Measurements from ENCODE around the gene ELMO1. TPM values are rescaled to one million over a fixed set of nuclear protein-coding genes. Genes with fewer than 3 reads are reported as not detected.

The ELMO1 gene
- total and polyA plus RNA-seq, 12 donors, result 7.5 to 46.8 (median 14.9) TPM

GRCh38 chr7:37342688-37343471 lies 105.8 kb downstream of the ELMO1 start:
- Histone ChIP-seq H3K4me3 (peak overlapping the region in 1 of 4 donors; percentile 6), H3K27ac (peak overlapping the region in 3 of 5 donors; percentile 21 to 79 (median 39)), H3K27me3 (no peaks in the 10 kb centered on the region), H3K36me3 (replicated peaks in 1 of 2) (no peaks in the 10 kb centered on the region), H3K9me3 (replicated peaks in 1 of 3) (no peaks in the 10 kb centered on the region), H3K4me1 (replicated peaks in 1 of 2) (no peaks in the 10 kb centered on the region)
- intact Hi-C loops (cut with DNase I), result no loop called here
- 54 to 64% (median 60%) methylated on average over 15 to 16 of the region's 16 CpGs for WGBS, 4 donors
- TF ChIP-seq POLR2A (IDR thresholded peaks at IDR 0.05), result no peak
- TF ChIP-seq, protein P1, sequence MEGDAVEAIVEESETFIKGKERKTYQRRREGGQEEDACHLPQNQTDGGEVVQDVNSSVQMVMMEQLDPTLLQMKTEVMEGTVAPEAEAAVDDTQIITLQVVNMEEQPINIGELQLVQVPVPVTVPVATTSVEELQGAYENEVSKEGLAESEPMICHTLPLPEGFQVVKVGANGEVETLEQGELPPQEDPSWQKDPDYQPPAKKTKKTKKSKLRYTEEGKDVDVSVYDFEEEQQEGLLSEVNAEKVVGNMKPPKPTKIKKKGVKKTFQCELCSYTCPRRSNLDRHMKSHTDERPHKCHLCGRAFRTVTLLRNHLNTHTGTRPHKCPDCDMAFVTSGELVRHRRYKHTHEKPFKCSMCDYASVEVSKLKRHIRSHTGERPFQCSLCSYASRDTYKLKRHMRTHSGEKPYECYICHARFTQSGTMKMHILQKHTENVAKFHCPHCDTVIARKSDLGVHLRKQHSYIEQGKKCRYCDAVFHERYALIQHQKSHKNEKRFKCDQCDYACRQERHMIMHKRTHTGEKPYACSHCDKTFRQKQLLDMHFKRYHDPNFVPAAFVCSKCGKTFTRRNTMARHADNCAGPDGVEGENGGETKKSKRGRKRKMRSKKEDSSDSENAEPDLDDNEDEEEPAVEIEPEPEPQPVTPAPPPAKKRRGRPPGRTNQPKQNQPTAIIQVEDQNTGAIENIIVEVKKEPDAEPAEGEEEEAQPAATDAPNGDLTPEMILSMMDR (IDR thresholded peaks at IDR 0.05), result no peak
- DNase-seq, result peak in 2 of 7 donors; percentile 16 to 21

- 65 to 81% (median 77%) methylated on average over 8 of the region's 8 CpGs for WGBS, 4 donors
- H3K4me3 ChIP-seq, result peak overlapping the region in 1 of 4 donors; percentile 6
- no peaks in the 10 kb centered on the region for H3K27me3 ChIP-seq
- intact Hi-C loops (cut with DNase I), result no loop called here
- H3K9me3 ChIP-seq (replicated peaks in 1 of 3), result no peaks in the 10 kb centered on the region
- TF ChIP-seq POLR2A (IDR thresholded peaks at IDR 0.05), result no peak
- TF ChIP-seq, protein P1 (IDR thresholded peaks at IDR 0.05), result no peak
- H3K36me3 ChIP-seq (replicated peaks in 1 of 2), result no peaks in the 10 kb centered on the region
- no peak for DNase-seq
- H3K4me1 ChIP-seq (replicated peaks in 1 of 2), result no peaks in the 10 kb centered on the region
- peak overlapping the region in 2 of 5 donors; percentile 21 to 79 for H3K27ac ChIP-seq
Measured at GRCh38 chr7:37342176-37342687, 106.4 kb downstream of the ELMO1 start.

GRCh38 chr7:37341033-37341630 lies 107.5 kb downstream of the ELMO1 start:
- Histone ChIP-seq H3K4me3 (no peak overlapping the region), H3K4me1 (replicated peaks in 1 of 2) (no peaks in the 10 kb centered on the region), H3K36me3 (replicated peaks in 1 of 2) (no peaks in the 10 kb centered on the region), H3K27me3 (no peaks in the 10 kb centered on the region), H3K9me3 (replicated peaks in 1 of 3) (no peaks in the 10 kb centered on the region), H3K27ac (no peak overlapping the region)
- WGBS, 4 donors, result 66 to 81% (median 74%) methylated on average over 5 to 6 of the region's 6 CpGs
- intact Hi-C loops (cut with DNase I), result no loop called here
- no peak for TF ChIP-seq POLR2A (IDR thresholded peaks at IDR 0.05)
- TF ChIP-seq, protein P1 (IDR thresholded peaks at IDR 0.05), result no peak
- DNase-seq, result no peak

DNA sequence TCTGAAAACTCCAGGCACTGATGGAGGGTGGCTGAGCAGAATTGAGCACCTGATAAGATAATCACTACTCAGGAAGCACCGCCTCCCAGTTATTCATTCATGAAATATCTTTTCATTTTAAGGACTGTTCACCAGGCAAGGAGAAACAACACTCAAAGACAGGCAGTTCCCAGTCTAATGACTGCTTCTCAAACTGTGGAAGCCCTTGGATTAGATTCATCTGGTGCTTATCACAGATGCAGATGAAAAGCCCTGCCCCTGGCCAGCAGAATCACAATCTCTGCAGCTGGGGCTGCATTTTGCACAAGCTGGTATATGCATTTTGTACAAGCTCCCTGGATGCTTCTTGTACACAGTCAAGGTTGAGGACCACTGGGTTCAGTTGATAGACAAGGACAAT lies 109.7 kb downstream of the ELMO1 start:
- Histone ChIP-seq H3K4me1 (replicated peaks in 1 of 2) (no peaks in the 10 kb centered on the region), H3K36me3 (replicated peaks in 1 of 2) (no peaks in the 10 kb centered on the region), H3K27me3 (no peaks in the 10 kb centered on the region), H3K4me3 (no peak overlapping the region), H3K27ac (no peak overlapping the region), H3K9me3 (replicated peaks in 1 of 3) (no peaks in the 10 kb centered on the region)
- intact Hi-C loops (cut with DNase I), result no loop called here
- no peak for DNase-seq
- TF ChIP-seq POLR2A (IDR thresholded peaks at IDR 0.05), result no peak
- TF ChIP-seq, protein P1 (IDR thresholded peaks at IDR 0.05), result no peak
- WGBS, 4 donors, result 80 to 97% (median 88%) methylated on average over 1 of the region's 1 CpG

Measured in adrenal gland (tissue), 12 donors.